ENCODE measurements around the gene MEG3.

MEG3 gene
- long read RNA-seq, donor 1, full-length matches to known transcripts: 117 of 122 reads
- long read RNA-seq, donor 1, partial matches to known transcripts: 5 of 122 reads
- long read RNA-seq, donor 1, other reads (novel, unspliced or antisense): 0 of 122 reads
- long read RNA-seq, donor 2, full-length matches to known transcripts: 15 of 15 reads
- long read RNA-seq, donor 2, partial matches to known transcripts: 0 of 15 reads
- long read RNA-seq, donor 2, other reads (novel, unspliced or antisense): 0 of 15 reads
- long read RNA-seq, donor 3, full-length matches to known transcripts: 28 of 33 reads
- long read RNA-seq, donor 3, partial matches to known transcripts: 5 of 33 reads
- long read RNA-seq, donor 3, other reads (novel, unspliced or antisense): 0 of 33 reads
- long read RNA-seq, donor 4, full-length matches to known transcripts: 104 of 109 reads
- long read RNA-seq, donor 4, partial matches to known transcripts: 5 of 109 reads
- long read RNA-seq, donor 4, other reads (novel, unspliced or antisense): 0 of 109 reads
- long read RNA-seq, donor 5, full-length matches to known transcripts: 50 of 50 reads
- long read RNA-seq, donor 5, partial matches to known transcripts: 0 of 50 reads
- long read RNA-seq, donor 5, other reads (novel, unspliced or antisense): 0 of 50 reads
- long read RNA-seq, donor 6, full-length matches to known transcripts: 24 of 24 reads
- long read RNA-seq, donor 6, partial matches to known transcripts: 0 of 24 reads
- long read RNA-seq, donor 6, other reads (novel, unspliced or antisense): 0 of 24 reads
- long read RNA-seq, donor 7: 0 reads
- long read RNA-seq, donor 8, full-length matches to known transcripts: 34 of 42 reads
- long read RNA-seq, donor 8, partial matches to known transcripts: 8 of 42 reads
- long read RNA-seq, donor 8, other reads (novel, unspliced or antisense): 0 of 42 reads

- peak; percentile 74 for DNase-seq
Measured at GRCh38 chr14:100825713-100826331, at the start of gene MEG3. TSS of gene MEG3 (plus strand) at chr14:100826118.

GRCh38 chr14:100776681-100777365, 49.1 kb upstream of the MEG3 start:
- no peak for DNase-seq

- DNase-seq: no peak
Measured at GRCh38 chr14:100777366-100777817, 48.5 kb upstream of the MEG3 start.

GRCh38 chr14:100777818-100778525, 47.9 kb upstream of the MEG3 start:
- DNase-seq: no peak

- DNase-seq: no peak
Measured at GRCh38 chr14:100778526-100778882, 47.4 kb upstream of the MEG3 start.

GRCh38 chr14:100778951-100779690, 46.8 kb upstream of the MEG3 start:
- no peak for DNase-seq

- DNase-seq: no peak
Measured at GRCh38 chr14:100779691-100780080, 46.2 kb upstream of the MEG3 start.

- DNase-seq: no peak
Measured at GRCh38 chr14:100780246-100780645, 45.7 kb upstream of the MEG3 start.

- DNase-seq: no peak
Measured at GRCh38 chr14:100780646-100781355, 45.1 kb upstream of the MEG3 start.

- DNase-seq: no peak
Measured at GRCh38 chr14:100781952-100782351, 44.0 kb upstream of the MEG3 start.

GRCh38 chr14:100782516-100783320, 43.2 kb upstream of the MEG3 start:
- DNase-seq: no peak

GRCh38 chr14:100783630-100784370, 42.1 kb upstream of the MEG3 start:
- DNase-seq: no peak

GRCh38 chr14:100784523-100785337, 41.2 kb upstream of the MEG3 start:
- no peak for DNase-seq

- DNase-seq: no peak
Measured at GRCh38 chr14:100785338-100785615, 40.6 kb upstream of the MEG3 start.

GRCh38 chr14:100785626-100786025, 40.3 kb upstream of the MEG3 start:
- DNase-seq: no peak

GRCh38 chr14:100786131-100786530, 39.8 kb upstream of the MEG3 start:
- DNase-seq: no peak

GRCh38 chr14:100786576-100787219, 39.2 kb upstream of the MEG3 start:
- DNase-seq: no peak

Measured in right kidney (tissue), 9 donors.